A673 (cell line): ENCODE results near the gene RASGEF1C.

Experiments
- CTCF ChIP-seq: fragments of 300-800, 200-600 bp; sonication (generic); conservative IDR thresholded peaks from 2 replicates; pipeline ENCODE4 v1.5.1; 2017; ENCODE audit warnings: low read depth, mild to moderate bottlenecking, antibody characterized with exemption, low read length, moderate library complexity, mixed read lengths
- EZH2 ChIP-seq: fragments of 200-600 bp; sonication (generic); IDR thresholded peaks from 2 replicates; pipeline ENCODE4 v1.6.1; 2017; ENCODE audit warnings: borderline replicate concordance, low read depth, mild to moderate bottlenecking, mixed read lengths, antibody characterized with exemption, low read length; ENCODE audit not compliant: poor library complexity, severe bottlenecking

DNA sequence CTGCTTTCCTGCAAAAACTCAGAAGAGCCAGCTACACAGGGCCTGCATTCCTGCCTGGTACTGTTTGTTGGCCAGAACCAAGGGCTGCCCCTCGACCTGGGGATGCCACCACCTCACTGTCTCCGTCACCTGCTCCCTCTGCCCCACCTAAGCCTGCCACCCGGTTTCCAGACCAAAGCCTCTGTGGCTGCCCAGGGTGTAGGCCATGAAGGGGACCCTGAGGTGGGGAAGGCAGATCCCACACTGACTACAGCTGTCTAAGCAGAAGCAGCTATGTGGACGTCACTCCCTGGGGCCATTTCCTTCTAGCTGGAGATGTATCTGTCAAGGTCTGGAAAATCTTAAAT lies 35.8 kb downstream of the RASGEF1C start:
- no peak for TF ChIP-seq CTCF
- no peak for TF ChIP-seq EZH2
